GM19099 (cell line): ENCODE data around the gene ITK.
A peak's percentile ranks its signal among the peaks of the same experiment; 100 is the strongest.

Source experiments
- POLR2A ChIP-seq: IDR thresholded peaks from 3 replicates; pipeline ENCODE4 v1.6.1; 2011; ENCODE audit warnings: low read depth; ENCODE audit not compliant: insufficient read length; ENCODE audit errors: extremely low read depth

The ITK gene

GRCh38 chr5:157180374-157181264 is at the start of gene ITK:
Gene ITK (plus strand): TSS chr5:157180840. CDS start chr5:157180978, 138 bp downstream.
- no peak for TF ChIP-seq POLR2A

- TF ChIP-seq POLR2A = no peak
These were observed 49.7 kb upstream of the ITK start for GRCh38 chr5:157130925-157131324.

- TF ChIP-seq POLR2A = no peak
These were observed 48.4 kb upstream of the ITK start for GRCh38 chr5:157132281-157132612.

GRCh38 chr5:157137691-157138090 is 42.9 kb upstream of the ITK start:
- TF ChIP-seq POLR2A = no peak

- TF ChIP-seq POLR2A = peak; percentile 90
These were observed 38.1 kb upstream of the ITK start, which contains the start of gene MED7 for GRCh38 chr5:157142317-157143126. Gene MED7 (minus strand): TSS chr5:157142865. CDS start chr5:157139431, 3,434 bp downstream.

GRCh38 chr5:157143127-157143971 is 37.3 kb upstream of the ITK start:
- no peak for TF ChIP-seq POLR2A

- no peak for TF ChIP-seq POLR2A
These were observed 31.7 kb upstream of the ITK start for GRCh38 chr5:157148734-157149615.

- TF ChIP-seq POLR2A = no peak
These were observed 29.6 kb upstream of the ITK start for GRCh38 chr5:157150995-157151394.

- no peak for TF ChIP-seq POLR2A
These were observed 25.3 kb upstream of the ITK start for GRCh38 chr5:157155297-157155696.

GRCh38 chr5:157157293-157157891 is 23.2 kb upstream of the ITK start:
- TF ChIP-seq POLR2A = no peak

GRCh38 chr5:157159209-157159751 is 21.4 kb upstream of the ITK start:
- TF ChIP-seq POLR2A = no peak

GRCh38 chr5:157160001-157160400 is 20.6 kb upstream of the ITK start:
- no peak for TF ChIP-seq POLR2A

- TF ChIP-seq POLR2A = no peak
These were observed 18.6 kb upstream of the ITK start for GRCh38 chr5:157161996-157162395.
